Gastroesophageal sphincter (tissue), 4 donors: ENCODE data around the gene RECQL. TPM values are rescaled to one million over a fixed set of nuclear protein-coding genes. Genes with fewer than 3 reads are reported as not detected.
"Not testable (repeated sequence)": the region's sequence is repeated elsewhere in the genome, so short reads cannot be mapped to it uniquely, and the experiment has no call there.

Experiments
- ATAC-seq: fragments of 150-250 bp; one replicate; pipeline ENCODE4 v1.9.1; 2016; ENCODE audit warnings: mild to moderate bottlenecking, moderate library complexity
- H3K27ac ChIP-seq, 4 donors: fragments of 200-600 bp; sonication (generic) in 3 of 4; 1 replicate in 3 of 4; 2 replicates in 1 of 4; pipeline ENCODE4 v1.5.1; 2016 to 2019
- H3K27me3 ChIP-seq: fragments of 200-600 bp; sonication (generic); one replicate; pipeline ENCODE4 v1.5.1; 2019
- H3K36me3 ChIP-seq, 2 donors: fragments of 200-600 bp; sonication (generic); one replicate each; pipeline ENCODE4 v1.5.1; 2019; ENCODE audit warnings: control low read depth in 1 of 2
- H3K4me1 ChIP-seq, 3 donors: fragments of 200-600 bp; sonication (generic); 1 replicate in 2 of 3; 2 replicates in 1 of 3; pipeline ENCODE4 v1.5.1; 2016 to 2019; ENCODE audit warnings: control low read depth in 2 of 3
- H3K4me3 ChIP-seq, 2 donors: fragments of 200-600 bp; sonication (generic); one replicate each; pipeline ENCODE4 v1.5.1; 2019; ENCODE audit warnings: mild to moderate bottlenecking in 1 of 2, moderate library complexity in 1 of 2
- H3K9me3 ChIP-seq, 3 donors: fragments of 200-600 bp; sonication (generic); one replicate each; pipeline ENCODE4 v1.5.1; 2017 to 2019; ENCODE audit warnings: control low read depth in 2 of 3
- EP300 ChIP-seq: sonication (generic); formaldehyde crosslinking; IDR thresholded peaks from one replicate; pipeline ENCODE4 v1.6.1; 2017; ENCODE audit warnings: antibody characterized with exemption, mild to moderate bottlenecking
- POLR2A ChIP-seq, 2 donors: fragments of 450-650 bp; IDR thresholded peaks; one replicate each; pipeline ENCODE4 v1.6.1; 2017; ENCODE audit warnings: antibody characterized with exemption in 2 of 2, mild to moderate bottlenecking in 2 of 2, moderate library complexity in 1 of 2
- POLR2AphosphoS5 ChIP-seq: sonication (generic); formaldehyde crosslinking; IDR thresholded peaks from one replicate; pipeline ENCODE4 v1.6.1; 2017; ENCODE audit warnings: antibody characterized with exemption
- WGBS, 2 donors: methylation state at CpG; one replicate each; pipeline ENCODE4 v1.1.5; 2018; ENCODE audit warnings: low coverage in 1 of 2; 5-methylcytosine and 5-hydroxymethylcytosine counted together
- total RNA-seq, 4 donors: library from RNA; depleted of rRNA; stranded (reverse); fragments of >200 nt; gene quantifications; one replicate each; pipeline ENCODE4 v1.1.0, GENCODE V29; 2016
- TF ChIP-seq, protein P1 (sequence below), 4 experiments: fragments of 200-600 bp in 2 of 4; fragments of 450-650 bp in 2 of 4; sonication (generic) in 1 of 4; IDR thresholded peaks; one replicate each; pipeline ENCODE4 v1.5.1; 2017 to 2019; ENCODE audit warnings: antibody characterized with exemption in 4 of 4, mild to moderate bottlenecking in 2 of 4, moderate library complexity in 2 of 4

The RECQL gene
- total RNA-seq, 4 donors from 2014 or later: 44.6 to 75.0 (median 58.2) TPM

DNA sequence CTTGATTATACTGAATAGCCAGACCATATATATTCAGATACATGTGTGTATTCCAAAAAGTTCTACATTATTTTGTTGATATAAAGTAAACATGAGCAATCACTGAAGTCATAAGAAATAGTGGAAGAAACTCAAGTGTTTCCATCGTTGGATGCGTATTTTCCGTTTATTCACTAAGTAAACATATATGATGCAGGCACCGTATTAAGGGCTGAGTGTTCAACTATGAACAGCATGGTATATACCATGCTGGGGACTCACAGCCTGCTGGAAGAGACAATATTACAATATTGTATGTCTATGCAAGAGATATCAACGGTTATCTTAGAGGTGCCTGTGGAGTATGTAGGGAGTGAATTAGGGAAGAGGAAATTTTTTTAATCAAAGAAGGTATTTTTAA, 62.8 kb downstream of the RECQL start:
- TF ChIP-seq POLR2AphosphoS5 (no peak), EP300 (no peak), POLR2A (IDR thresholded peaks at IDR 0.05) (no peak)
- TF ChIP-seq, protein P1, sequence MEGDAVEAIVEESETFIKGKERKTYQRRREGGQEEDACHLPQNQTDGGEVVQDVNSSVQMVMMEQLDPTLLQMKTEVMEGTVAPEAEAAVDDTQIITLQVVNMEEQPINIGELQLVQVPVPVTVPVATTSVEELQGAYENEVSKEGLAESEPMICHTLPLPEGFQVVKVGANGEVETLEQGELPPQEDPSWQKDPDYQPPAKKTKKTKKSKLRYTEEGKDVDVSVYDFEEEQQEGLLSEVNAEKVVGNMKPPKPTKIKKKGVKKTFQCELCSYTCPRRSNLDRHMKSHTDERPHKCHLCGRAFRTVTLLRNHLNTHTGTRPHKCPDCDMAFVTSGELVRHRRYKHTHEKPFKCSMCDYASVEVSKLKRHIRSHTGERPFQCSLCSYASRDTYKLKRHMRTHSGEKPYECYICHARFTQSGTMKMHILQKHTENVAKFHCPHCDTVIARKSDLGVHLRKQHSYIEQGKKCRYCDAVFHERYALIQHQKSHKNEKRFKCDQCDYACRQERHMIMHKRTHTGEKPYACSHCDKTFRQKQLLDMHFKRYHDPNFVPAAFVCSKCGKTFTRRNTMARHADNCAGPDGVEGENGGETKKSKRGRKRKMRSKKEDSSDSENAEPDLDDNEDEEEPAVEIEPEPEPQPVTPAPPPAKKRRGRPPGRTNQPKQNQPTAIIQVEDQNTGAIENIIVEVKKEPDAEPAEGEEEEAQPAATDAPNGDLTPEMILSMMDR (IDR thresholded peaks at IDR 0.05): no peak
- Histone ChIP-seq H3K9me3 (no peaks in the 10 kb centered on the region), H3K4me1 (peaks cover 0 to 28% (median 0%) of the 10 kb centered on the region in 3 donors), H3K27me3 (no peaks in the 10 kb centered on the region), H3K36me3 (peaks cover 0 to 30% of the 10 kb centered on the region in 2 donors), H3K27ac (peak overlapping the region in 2 of 4 donors; percentile 87 to 93), H3K4me3 (peak overlapping the region; percentile 52 to 65)
- ATAC-seq: no peak
- WGBS, 2 donors: 78 to 85% methylated on average over 5 of the region's 5 CpGs

DNA sequence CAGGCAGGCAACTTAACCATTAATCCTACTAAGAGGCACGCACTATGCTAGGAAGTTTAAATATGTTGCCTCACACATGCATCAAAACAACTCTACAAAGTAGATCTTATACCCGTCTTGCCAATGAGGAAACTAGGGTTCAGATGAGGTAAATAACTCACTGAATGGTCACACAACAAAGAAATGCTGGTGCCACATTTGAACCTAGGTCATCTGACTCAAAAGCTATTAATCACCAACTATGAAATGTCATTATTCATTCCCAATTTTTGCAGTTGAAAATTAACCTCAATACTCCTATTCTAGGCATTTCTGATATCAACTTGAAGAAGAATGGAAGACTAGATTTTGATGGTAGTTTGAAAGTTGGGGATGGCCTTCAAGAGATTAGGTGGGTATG, 66.7 kb downstream of the RECQL start:
- Histone ChIP-seq H3K4me1 (peaks cover 0 to 18% (median 0%) of the 10 kb centered on the region in 3 donors), H3K9me3 (no peaks in the 10 kb centered on the region), H3K27me3 (no peaks in the 10 kb centered on the region), H3K4me3 (no peak overlapping the region), H3K27ac (no peak overlapping the region), H3K36me3 (no peaks in the 10 kb centered on the region)
- 78 to 83% methylated on average over 2 of the region's 2 CpGs for WGBS, 2 donors
- TF ChIP-seq POLR2AphosphoS5: no peak
- TF ChIP-seq EP300: no peak
- TF ChIP-seq, protein P1 (IDR thresholded peaks at IDR 0.05): no peak
- no peak for ATAC-seq

DNA sequence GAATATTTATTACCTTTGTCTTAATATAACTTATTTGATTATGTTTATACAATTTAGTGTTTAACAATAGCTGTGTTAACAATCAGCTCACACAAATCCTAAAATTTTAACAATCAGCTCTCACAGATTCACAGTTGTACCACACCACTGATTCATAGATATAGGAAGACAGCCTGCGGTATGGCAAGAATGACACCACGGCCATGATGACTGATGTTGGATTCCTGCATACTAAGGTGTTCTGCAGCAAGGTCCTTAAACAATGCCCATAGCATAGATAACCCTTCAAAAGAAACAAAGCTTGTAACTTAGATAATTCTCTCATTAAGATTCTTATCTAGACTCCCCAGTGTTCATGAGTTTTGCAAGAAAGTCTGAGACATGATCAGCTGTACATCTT, 67.9 kb downstream of the RECQL start:
- Histone ChIP-seq H3K9me3 (no peaks in the 10 kb centered on the region), H3K36me3 (no peaks in the 10 kb centered on the region), H3K4me1 (peaks cover 0 to 7% (median 0%) of the 10 kb centered on the region in 3 donors), H3K27ac (no peak overlapping the region), H3K27me3 (no peaks in the 10 kb centered on the region), H3K4me3 (no peak overlapping the region)
- TF ChIP-seq POLR2A (IDR thresholded peaks at IDR 0.05) (no peak), EP300 (no peak), POLR2AphosphoS5 (no peak)
- TF ChIP-seq, protein P1 (IDR thresholded peaks at IDR 0.05): no peak
- 41 to 62% methylated on average over 2 of the region's 2 CpGs for WGBS, 2 donors
- ATAC-seq: no peak

DNA sequence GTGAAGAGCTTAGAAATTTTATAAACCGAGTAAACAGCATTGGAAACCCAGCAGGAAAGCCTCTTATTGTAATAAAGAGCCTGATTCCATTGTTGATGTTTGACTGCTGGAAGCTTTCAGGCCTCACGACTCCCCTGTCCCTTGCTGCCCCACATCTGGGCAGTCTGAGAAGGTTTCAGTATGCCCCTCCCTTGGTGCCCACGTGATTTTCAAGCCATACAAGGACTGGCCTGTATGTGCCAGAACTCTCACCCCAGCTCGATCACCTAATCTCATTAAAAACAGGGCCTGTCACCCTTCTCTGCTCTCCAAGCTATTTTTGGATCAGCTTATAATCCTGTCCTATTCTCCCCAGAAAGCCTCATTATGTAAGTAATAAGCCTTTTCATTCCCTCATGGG, 71.4 kb downstream of the RECQL start:
- WGBS, 2 donors: 39 to 40% methylated on average over 4 of the region's 4 CpGs
- Histone ChIP-seq H3K27me3 (no peaks in the 10 kb centered on the region), H3K4me3 (no peak overlapping the region), H3K27ac (no peak overlapping the region), H3K36me3 (no peaks in the 10 kb centered on the region), H3K4me1 (no peaks in the 10 kb centered on the region), H3K9me3 (no peaks in the 10 kb centered on the region)
- no peak for ATAC-seq
- TF ChIP-seq EP300 (no peak), POLR2AphosphoS5 (no peak), POLR2A (IDR thresholded peaks at IDR 0.05) (no peak)
- TF ChIP-seq, protein P1 (IDR thresholded peaks at IDR 0.05): no peak

DNA sequence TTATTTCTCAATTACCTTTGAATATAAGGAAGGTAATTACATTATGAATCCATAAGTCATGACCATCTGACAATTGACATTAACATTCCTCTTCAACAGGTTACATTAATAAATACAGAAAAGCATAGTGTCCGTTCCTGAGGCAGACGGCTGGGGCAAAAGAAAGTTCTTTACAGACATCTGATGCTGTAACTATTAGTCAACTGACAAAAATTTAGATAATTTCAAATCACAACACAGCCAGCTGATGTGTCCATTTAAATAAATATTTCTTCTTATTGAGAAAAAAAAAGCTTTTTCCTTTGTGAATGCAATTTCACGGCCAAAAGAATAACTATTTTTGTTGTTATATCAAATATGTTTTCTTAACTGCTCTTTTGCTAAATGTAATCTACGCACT, 73.2 kb downstream of the RECQL start:
- Histone ChIP-seq H3K4me1 (no peaks in the 10 kb centered on the region), H3K9me3 (no peaks in the 10 kb centered on the region), H3K27me3 (no peaks in the 10 kb centered on the region), H3K36me3 (no peaks in the 10 kb centered on the region), H3K4me3 (no peak overlapping the region), H3K27ac (no peak overlapping the region)
- WGBS, 2 donors: 53 to 76% methylated on average over 4 of the region's 4 CpGs
- ATAC-seq: no peak
- TF ChIP-seq, protein P1 (IDR thresholded peaks at IDR 0.05): no peak
- TF ChIP-seq EP300 (no peak), POLR2A (IDR thresholded peaks at IDR 0.05) (no peak), POLR2AphosphoS5 (no peak)

DNA sequence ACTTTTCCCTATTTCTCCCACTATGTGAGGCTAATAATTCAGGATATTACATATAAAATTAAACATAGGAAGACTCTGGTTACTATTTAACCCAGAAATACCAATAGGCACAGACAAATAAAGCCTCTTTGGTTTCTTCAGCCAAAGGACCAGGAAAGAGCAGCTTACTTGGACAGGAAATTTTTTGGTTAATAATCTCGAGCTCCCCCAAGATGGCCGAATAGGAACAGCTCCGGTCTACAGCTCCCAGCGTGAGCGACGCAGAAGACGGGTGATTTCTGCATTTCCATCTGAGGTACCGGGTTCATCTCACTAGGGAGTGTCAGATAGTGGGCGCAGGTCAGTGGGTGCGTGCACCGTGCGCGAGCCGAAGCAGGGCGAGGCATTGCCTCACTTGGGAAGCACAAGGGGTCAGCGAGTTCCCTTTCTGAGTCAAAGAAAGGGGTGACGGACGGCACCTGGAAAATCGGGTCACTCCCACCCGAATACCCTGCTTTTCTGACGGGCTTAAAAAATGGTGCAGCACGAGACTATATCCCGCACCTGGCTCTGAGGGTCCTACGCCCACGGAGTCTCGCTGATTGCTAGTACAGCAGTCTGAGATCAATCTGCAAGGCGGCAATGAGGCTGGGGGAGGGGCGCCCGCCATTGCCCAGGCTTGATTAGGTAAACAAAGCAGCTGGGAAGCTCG, 82.3 kb downstream of the RECQL start:
- H3K27me3 ChIP-seq, H3K4me1 ChIP-seq, H3K36me3 ChIP-seq, H3K9me3 ChIP-seq, ATAC-seq, H3K4me3 ChIP-seq, H3K27ac ChIP-seq: not testable (repeated sequence)
- 80 to 83% methylated on average over 1 to 3 of the region's 30 CpGs for WGBS, 2 donors
